Glomerular endothelial cell (primary cell): ENCODE data around the gene C2orf69. TPM values are rescaled to one million over a fixed set of nuclear protein-coding genes. Genes with fewer than 3 reads are reported as not detected.

Source experiments
- DNase-seq: peaks from one replicate; pipeline ENCODE4 v3.0.0-alpha.2; 2011; ENCODE audit warnings: low read depth, low spot score; ENCODE audit errors: extremely low read depth
- total RNA-seq: library from RNA; depleted of rRNA; stranded (reverse); fragments of >200 nt; gene quantifications from 2 replicates; pipeline ENCODE4 v1.2.3, GENCODE V29; 2015

The C2orf69 gene, protein sequence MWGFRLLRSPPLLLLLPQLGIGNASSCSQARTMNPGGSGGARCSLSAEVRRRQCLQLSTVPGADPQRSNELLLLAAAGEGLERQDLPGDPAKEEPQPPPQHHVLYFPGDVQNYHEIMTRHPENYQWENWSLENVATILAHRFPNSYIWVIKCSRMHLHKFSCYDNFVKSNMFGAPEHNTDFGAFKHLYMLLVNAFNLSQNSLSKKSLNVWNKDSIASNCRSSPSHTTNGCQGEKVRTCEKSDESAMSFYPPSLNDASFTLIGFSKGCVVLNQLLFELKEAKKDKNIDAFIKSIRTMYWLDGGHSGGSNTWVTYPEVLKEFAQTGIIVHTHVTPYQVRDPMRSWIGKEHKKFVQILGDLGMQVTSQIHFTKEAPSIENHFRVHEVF
- total RNA-seq: 8.0 and 9.7 TPM in 2 replicates

DNA sequence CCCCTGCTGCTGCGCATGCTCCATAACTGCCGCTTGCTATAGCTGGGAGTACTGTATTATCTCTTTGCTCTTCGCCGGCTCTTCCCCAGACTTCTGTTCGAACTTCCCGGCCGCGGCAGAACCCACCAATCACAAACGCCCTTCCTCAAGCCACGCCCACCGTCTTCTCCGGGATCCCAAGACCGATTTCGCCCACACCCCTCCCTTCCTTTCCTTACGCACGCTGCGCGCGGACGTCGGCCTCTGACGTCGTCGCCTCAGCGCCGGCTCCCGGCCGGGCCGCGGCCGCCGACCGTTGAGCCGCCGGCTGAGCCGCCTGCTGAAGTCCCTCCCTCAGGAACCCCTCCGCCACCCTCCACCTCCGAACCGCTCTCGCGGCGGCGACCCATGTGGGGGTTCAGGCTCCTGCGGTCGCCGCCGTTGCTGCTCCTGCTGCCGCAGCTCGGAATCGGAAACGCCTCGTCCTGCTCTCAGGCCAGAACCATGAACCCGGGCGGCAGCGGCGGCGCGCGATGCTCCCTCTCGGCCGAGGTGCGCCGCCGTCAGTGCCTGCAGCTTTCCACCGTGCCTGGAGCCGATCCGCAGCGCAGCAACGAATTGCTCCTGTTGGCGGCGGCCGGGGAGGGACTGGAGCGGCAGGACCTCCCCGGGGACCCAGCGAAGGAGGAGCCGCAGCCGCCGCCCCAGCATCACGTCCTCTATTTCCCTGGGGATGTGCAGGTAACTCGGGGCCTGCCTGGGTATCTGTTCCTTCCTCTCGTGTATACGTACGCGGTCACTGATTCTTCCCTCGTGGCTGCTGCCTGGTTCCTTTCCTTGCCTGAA, at the start of gene C2orf69:
Gene C2orf69 (plus strand): TSS at position 242 of the 825 bp plus-strand sequence. CDS start 146 bp downstream, at position 388.
- peak; percentile 83 for DNase-seq

DNA sequence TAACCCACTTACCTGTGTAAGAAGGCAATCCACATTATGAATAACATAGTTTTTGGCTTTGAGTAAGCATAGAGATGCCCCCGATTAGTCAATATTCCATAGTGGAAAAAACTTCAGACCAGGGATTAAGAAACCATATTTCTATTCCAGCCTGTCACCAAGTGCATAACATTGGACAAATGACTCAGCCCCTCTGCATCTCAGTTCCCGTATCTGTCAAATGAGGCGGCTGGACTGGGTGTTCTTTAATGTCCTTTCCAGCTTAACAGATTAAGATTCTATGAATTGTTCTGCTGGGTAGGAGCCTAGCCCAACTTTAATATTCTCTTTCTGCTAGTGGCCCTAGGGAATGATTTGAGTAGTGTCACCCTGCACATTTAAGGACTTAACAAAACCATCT, 48.3 kb upstream of the C2orf69 start:
- no peak for DNase-seq

DNA sequence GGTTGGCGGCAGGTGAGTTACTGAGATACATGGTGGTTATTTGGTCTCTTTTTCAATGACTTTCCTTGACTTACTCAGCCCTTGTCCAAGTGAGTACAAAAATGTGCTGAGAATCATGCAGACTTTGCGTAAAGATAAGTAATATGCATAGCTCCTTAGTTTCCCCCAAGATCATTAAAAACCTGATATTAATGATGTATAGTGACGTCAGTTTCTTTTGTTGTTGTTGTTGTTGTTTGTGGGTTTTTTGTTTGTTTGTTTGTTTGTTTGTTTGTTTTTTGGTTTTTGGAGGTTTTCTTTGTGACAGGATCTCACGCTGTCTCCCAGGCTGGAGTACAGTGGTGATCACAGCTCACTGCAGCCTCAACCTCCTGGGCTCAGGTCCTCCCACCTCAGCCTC, 45.2 kb upstream of the C2orf69 start:
- DNase-seq: no peak

DNA sequence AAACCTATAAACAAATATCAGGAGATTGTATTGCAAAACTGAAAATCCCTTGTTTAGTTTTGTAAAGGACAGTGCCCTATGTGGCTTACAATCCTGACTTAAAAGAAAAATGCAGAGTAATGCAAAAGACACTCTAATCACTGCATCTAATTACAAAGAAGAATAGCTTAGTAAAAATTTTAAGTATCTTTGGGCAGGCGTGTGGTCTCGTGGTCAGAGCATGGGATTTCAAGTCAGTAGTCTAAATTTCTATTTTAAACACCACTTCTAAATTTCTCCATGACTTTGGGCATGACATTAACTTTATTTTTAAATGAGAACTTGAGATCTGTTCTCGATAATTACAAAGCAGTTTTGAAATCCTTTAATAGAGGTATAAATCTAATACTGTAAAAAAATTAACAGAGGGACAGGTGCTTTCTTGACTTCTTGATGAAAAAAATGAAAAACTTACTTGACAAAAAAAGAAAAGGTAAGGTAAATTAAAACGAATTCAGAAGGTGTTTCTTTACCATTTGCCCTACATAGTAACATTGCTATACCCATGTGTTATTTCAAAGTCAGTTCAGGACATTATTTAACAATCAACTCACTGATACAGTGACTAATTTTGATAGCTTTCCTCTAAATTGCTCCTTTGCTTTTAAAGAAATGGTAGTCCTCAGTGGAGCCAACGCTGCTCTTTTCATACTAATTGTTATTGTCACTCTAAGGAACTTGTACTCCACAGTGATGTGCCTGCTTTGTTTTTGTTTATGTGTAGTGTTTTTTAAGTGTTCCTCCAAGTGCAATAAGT, 42.5 kb upstream of the C2orf69 start:
- DNase-seq: no peak

DNA sequence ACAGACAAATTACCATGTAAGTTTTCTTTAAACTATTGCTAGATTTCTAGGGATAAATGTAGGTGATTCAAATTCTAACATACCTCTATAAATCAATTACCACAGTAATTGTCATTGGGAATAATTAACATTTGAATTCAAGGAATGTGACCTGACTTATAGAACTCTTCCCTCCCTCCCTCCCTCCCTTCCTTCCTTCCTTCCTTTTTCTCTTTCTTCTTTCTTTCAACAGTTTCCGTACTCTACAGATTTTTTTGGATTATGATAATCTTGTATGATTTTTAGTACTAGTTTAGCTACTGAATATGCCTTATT, 41.9 kb upstream of the C2orf69 start:
- no peak for DNase-seq

DNA sequence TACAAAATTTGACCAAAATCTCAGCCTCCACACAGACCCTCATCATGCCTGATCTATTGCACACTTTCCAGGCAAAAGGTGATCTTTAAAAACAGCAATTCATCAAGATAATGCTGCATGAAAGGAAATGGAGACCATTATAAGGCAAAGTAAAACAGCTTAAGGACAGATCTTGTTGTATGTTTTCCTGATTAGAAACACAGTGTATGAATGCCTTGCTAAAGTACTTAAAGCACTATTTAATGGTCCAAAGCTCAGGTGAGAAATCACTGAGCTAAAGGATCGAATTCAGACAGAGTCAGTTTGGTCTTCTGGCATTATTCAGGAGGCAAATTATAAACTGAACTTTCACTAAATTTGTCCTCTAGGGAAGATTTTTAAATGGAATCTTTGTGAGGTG, 41.4 kb upstream of the C2orf69 start:
- DNase-seq: no peak

DNA sequence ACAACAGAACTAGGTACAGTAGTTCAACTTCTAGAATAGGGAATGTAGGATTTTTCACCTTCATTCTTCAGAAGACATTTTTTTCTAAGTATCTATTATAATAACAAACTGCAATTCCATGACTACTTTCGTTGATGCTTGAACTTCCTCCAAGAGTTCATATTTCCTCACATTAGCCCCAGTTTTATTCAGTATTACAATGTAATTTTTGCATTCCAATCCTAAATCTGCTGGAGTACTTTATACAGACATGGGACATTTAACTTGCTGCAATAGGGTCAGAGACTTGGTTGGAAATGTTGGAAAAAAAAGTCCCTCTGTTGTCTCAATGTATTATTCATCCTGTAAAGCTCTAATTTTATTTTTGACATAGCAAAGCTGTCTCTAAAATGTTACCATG, 40.5 kb upstream of the C2orf69 start:
- DNase-seq: no peak

DNA sequence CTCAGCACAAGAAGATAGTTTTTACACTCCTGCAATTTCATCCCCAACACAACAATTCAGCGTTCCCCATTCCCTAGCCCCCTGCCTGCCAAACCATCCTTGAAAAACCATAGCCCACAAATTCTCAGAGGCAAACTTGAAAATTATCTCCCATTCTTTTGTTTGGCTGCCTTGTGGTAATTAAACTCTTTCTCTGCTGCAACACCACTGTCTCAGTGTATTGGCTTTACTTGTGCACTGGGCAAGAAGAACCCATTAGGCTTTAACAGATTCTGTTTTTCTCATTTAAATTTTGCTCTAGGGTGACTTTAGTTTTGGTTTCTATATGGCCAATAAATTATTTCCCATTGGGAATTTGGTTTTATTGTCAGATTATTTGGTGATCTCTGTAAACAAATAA, 36.9 kb upstream of the C2orf69 start:
- DNase-seq: no peak

DNA sequence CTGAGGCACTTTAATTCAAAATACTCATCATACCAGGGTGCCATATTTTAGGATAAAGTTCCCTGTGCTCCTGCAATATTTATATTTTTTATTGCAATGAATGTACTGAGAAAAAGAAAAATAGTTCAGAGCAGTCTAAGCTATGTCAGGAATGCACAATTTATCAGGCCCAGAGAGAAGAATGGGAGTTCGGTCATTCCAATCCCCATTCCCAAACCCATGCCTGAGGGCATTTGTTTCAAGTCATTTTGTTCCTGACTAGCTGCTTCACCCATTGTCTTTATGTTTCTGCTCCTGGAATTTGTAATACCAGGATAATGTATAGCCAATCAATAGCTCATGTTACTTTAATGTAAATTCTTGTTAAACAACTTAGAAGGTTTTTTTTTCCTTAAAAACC, 35.7 kb upstream of the C2orf69 start:
- no peak for DNase-seq

DNA sequence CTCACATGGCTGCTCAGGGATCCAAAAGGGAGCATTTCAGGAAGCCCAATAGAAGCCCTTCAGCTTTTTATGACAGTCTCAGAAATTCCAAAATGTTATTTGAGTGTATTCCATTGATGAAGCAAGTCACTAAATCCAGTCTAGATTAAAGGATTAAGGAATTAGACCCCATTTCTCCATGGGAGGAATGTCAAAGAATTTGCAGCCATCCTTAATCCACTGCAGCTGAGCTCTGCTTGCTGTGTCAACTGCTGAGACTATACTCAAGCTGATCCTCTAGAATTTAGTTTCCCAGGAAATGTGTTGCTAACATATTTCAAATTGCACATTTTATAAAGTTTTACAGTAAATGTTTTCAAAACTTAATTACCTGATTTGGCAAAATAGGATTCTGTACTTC, 28.4 kb upstream of the C2orf69 start:
- no peak for DNase-seq

DNA sequence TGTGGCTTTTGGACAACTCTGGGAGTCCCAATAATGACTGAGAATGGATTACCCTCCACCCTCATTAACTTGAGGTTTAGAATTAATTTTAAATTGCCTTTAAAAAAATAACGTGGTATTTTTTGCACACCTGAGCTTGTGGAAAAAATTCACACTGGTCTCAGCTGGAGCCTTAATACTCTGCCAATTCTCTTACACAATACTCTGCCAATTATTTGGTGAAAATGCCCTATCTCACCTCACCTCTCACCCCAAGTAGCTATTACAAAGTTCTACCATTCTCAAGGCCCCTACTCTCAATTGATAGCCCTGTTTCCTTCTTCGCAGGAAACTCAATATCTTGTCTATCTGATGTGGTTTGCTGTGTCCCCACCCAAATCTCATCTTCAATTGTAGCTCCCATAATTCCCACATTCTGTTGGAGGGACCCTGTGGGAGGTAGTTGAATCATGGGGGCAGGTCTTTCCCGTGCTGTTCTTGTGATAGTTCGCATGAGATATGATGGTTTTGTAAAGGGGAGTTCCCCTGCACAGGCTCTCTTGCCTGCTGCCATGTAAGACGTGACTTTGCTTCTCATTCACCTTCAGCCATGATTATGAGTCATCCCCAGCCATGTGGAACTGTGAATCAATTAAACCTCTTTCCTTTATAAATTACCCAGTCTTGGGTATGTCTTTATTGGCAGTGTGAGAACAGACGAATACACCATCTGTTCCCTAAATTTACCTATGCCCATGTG, 27.4 kb upstream of the C2orf69 start:
- no peak for DNase-seq

DNA sequence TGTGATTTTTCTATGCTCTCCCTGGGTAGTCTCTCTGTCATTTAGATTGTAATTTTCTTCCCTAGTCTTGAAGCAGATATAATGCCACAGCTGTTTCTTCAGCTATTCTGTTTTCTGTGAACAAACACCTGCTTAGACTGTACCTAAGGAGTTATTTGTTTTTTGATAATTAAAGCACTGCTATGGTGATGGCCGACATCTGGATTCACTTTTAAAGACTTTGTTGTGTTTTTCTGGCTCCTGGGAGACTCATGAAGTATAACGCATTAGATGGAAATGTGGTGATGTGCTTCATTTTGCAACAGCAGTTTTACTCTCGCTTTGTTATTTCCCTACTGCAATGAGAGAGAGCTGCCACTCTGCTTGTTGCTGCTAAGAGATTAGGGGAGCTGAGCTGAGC, 15.7 kb upstream of the C2orf69 start:
- no peak for DNase-seq

DNA sequence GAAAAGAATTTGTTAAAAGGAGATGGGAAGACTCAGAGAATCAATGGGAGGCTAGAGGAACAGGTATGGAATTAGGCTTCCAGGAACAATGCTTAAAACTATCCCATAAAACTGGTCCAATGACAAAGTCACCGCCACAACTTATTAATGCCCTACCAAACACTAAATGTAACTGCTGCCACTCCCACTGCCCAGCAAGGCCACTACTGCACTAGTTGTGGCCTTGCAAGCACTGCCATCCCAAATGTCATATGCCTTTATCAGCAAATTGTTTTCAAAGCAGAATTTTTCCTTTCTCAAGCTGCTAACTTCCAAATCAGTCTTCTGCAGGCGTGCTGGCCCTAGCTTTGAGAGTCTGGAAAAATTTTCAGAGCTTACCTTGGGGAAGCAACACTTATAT, 14.5 kb upstream of the C2orf69 start:
- no peak for DNase-seq

DNA sequence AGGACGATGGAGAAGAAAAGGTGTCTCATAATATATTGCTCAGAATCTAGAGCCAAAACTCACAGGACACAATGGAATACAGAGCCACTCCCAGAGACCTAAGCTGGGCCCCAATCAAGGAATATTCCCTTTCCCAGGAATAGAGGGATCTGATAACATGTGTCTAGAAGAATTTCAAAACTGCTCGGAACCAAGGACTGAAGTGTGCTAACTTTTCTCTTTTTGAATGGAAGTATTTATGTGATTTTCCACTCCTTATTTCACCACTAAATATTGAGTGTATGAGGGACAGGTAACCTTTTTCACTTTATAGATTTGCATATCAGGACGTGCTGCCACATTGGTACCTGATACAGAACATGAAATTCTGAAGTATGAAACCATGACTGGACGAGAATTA, 9.2 kb upstream of the C2orf69 start:
- DNase-seq: no peak

DNA sequence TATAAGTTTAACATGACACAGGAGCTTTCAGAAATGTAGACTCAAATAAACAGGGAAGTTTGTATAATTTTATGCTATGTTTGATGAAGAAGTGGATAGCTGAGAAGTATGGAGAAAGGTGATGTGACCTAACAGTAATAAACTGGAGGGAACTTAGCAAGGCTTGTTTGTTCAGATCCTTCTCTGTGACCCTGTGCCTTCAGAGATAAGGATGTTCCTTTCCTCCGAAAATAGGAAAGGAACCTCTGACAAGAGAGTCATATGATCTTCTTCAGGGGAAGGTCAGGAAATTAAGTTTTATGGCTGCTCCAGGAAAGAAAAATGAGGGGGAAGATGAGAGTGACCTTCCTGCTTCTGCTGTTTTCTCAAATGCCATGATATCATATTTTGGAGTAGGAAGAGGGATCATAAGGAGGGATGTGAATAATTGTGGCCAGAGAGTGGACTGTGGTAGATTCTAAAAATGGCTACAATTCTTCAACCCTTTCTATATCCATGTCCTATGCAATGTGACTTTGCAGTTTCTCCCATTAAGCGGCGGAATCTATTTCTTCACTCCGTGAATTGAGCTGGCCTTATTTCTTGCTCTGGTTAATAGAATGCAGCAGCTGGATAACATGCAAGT, 8.5 kb upstream of the C2orf69 start:
- DNase-seq: no peak

DNA sequence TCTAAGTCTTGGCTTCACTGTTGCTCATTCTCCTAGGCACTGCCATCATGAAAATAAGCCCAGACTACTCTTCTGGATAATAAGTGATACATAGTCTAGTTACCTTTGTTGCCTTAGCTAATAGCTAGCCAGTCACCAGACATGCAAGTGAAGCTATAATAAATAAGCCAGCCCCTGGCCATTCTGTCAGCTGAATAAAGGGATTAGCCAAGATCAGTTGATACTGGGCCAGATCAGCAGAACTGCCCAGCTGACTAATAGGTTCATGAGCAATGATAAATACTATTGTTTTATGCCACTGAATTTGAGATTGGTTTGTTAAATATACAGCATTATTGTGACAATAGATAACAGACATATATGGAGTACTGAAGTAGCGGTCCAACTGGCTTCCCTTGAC, 8.0 kb upstream of the C2orf69 start:
- no peak for DNase-seq

DNA sequence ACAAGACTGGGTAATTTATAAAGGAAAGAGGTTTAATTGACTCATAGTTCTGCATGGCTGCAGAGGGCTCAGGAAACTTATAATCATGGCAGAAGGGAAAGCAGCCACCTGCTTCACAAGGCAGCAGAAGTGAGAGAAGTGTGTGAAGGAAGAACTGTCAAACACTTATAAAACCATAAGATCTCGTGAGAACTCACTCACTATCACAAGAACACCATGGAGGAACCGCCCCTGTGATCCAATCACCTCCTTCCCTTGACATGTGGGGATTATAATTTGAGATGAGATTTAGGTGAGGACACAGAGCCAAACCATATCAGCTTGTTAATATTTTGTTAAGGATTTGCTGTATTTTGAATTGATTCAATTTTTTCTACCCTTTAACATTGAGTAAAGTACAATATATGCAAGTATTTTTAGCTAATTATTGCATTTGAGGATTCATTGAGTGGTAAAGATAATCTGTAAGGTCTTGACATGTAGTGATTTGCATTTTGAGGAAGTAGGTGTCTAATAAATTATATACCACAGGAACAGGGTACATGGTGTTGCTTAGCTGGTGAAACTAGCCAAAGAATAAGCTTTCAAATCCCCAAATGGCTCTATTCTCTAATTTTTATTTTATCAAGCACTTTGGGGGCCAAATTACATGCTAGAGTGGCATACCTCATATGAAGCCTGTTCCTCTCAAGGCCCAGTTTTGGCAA, 3.9 kb upstream of the C2orf69 start:
- DNase-seq: no peak

DNA sequence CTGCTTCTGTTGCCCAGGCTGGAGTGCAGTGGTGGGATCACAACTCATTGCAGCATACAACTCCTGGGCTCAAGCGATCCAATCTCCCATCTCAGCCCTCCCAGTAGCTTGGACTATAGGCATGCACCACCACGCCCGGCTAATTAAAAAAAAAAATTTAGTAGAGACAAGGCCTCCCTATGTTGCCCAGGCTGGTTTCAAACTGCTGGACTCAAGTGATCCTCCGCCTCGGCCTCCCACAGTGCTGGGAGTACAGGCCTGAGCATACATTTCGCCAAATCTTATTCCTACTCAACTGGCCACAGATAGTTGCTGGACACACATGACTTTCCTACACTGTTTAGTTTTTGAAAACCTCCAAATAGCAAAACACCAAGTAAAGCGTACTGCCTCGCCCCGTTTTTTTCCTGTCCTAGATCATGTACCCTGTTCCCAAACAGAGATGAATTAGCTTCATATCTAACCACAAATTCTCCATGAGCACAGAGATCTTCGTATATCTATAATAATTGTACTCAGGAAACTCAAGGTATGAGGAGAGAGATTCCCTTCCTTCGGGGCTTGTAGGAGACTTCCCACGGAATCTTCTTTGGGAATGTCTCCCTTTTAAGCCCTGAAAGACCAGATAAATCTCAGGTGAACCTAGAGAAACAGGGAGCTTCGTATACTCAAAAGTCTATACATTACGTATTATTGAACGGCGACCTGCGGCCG, 598 bp upstream of the C2orf69 start:
- no peak for DNase-seq

DNA sequence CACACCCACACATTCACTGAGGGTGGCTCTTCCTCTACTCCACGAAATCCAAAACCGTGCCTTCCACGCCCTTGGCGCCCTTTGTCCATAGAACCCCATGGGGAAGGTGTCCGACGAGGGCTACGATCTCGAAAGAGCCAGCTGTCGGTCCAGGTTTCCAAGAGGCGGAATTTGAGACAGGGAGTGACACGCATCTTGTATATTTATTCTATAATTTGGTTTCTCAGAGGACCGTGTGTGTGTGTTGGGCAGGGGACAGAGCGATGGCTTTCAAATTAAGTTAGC, 726 bp downstream of the C2orf69 start:
- DNase-seq: no peak
